Activated CD4-positive, alpha-beta T cell treated with anti-CD3 and anti-CD28 coated beads, Interleukin-2, amount 50 U/mL, for 4 hours (primary cell): ENCODE results near the gene LSM8.
"Not testable (repeated sequence)": the region's sequence is repeated elsewhere in the genome, so short reads cannot be mapped to it uniquely, and the experiment has no call there.

Experiments
- DNase-seq, 2 experiments: peaks; one replicate each; pipeline ENCODE4 v3.0.0-alpha.2; 2020

LSM8 gene

GRCh38 chr7:118214051-118214832 lies 30.3 kb downstream of the LSM8 start:
- DNase-seq: peak; percentile 47 to 49

GRCh38 chr7:118214833-118215182 lies 30.8 kb downstream of the LSM8 start:
- no peak for DNase-seq

DNA sequence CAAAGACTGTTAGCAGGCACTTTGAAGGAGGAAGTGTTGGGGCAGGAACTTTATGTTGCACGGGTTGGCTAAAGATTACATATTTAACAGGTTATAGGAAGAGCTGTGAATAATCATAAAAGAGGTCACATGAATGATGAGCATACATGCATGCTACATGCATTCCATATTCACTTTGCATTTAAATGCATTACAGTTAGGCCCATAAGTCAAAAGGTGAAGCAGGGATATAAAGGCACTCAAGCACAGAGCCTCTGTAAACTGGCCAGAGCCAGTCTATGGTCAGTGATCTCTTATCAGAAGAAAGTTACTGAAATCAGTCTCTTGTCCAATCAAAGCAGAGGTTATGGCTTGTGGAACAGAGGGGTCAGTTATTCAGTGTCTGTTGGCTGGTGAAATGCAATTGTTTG lies 33.3 kb downstream of the LSM8 start:
- no peak for DNase-seq

DNA sequence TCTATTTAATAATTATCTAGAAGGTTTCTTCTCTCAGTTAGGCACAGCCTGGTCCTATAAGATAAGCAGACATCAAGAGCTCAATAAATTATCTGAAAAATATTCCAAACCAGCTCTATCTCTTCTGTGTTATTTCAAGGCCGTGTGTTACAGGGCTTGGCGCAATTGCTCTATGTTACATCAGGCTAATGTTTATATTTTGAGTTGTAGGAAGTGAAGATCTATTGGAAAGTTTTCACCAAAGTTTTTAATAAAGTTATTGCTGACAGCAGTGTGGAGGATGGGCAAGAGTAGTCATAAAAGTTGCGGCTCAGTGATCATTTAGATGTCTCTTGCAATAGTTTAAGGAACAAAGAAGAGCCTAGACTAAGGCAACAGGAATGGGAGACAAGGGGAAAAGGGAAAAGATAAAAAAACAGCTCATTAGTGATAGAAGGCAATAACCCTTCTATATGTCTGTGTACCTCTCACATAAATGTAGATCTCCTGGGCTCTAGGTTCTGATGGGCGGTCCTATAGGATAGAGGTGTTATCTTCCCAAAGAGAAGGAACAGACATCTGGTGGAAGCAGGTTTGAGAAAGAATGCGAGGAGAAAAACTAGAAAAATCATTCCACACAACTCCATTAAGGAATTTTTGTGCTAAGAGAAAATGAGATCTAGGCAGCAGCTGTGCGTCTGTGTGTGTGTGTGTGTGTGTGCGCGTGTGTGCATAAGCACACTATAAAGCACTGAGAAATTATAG lies 34.6 kb downstream of the LSM8 start:
- DNase-seq: no peak

DNA sequence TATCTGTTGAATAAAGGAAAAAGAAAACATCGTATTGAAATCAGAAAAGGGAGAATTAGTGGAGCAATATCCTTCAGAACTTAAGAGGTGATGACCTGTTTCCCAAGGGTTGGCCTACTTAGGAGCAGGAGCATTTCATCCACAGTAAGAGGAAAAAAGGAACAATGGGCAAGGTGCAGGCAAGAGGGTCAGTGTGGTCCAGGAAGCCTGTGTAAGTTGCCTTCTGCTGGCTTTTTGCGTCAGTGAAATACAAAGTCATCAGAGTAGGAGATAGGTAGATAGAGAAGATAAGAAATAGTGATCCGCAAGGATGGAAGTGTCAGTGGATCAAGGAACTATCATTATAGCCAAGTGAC lies 35.2 kb downstream of the LSM8 start:
- DNase-seq: no peak

GRCh38 chr7:118220583-118220982 lies 36.6 kb downstream of the LSM8 start:
- no peak for DNase-seq

- DNase-seq: no peak
Observed at GRCh38 chr7:118222591-118222990, 38.6 kb downstream of the LSM8 start.

DNA sequence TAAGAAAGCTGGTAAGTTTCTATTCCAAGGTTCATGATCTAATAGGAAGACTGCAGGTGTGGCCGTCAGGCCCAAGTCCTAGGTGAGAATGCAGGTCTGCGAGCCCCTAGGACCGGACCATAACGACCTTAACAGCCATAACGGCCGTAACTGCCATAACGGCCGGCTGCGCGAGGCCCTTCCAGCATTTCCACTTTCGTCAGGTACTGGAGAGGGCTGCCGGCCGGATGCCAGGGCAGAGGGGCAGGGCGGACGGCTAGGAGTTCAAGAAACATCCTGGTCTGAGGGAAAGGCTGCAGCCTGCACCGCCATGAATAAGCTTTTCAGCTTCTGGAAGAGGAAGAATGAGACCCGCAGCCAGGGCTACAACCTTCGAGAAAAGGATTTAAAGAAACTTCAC lies 40.6 kb downstream of the LSM8 start, which contains the start of gene ANKRD7:
TSS of gene ANKRD7 (plus strand) at position 184 of the 400 bp plus-strand sequence. CDS start at position 311, 127 bp downstream.
- DNase-seq: no peak

DNA sequence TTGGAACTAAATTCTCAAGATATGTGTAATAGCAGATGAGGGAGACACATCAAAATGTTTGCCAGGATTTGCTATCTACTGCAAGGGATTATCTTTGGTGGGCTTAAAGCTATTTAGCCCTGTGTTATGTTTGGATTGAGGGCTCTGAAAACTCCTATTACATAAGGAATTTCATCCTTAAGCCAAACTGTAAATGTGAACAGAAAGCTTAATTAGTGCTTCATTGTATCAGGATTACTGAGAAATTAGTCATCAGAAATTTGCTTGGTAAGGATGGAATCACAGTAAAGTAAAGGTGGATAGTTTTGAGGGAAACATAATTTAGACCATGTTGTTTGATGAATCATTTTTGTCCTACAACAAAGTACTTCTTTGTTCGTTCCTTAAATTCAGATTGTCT lies 48.9 kb downstream of the LSM8 start:
- no peak for DNase-seq

- no peak for DNase-seq
Observed at GRCh38 chr7:118233799-118234198, 49.8 kb downstream of the LSM8 start.

- DNase-seq: no peak
Observed at GRCh38 chr7:118239014-118239413, 55.0 kb downstream of the LSM8 start.

DNA sequence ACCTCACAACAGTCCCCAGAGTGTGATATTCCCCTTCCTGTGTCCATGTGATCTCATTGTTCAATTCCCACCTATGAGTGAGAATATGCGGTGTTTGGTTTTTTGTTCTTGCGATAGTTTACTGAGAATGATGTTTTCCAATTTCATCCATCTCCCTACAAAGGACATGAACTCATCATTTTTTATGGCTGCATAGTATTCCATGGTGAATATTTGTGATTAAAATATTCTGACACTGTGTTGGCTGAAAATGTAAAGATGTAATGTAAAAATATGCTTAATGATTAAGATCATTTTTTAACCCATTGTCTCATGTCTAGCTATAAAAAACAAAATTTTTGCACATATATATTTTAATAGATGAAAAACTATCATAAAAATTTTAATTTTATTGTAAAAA lies 56.4 kb downstream of the LSM8 start:
- DNase-seq: not testable (repeated sequence)
